HG03460 (cell line): ENCODE measurements around the gene CPXM2.

Source experiments
- ATAC-seq: cut with Tn5 transposase; IDR thresholded peaks from one replicate; pipeline ENCODE4 v1.9.1; 2021; ENCODE audit not compliant: unreplicated experiment

The CPXM2 gene

DNA sequence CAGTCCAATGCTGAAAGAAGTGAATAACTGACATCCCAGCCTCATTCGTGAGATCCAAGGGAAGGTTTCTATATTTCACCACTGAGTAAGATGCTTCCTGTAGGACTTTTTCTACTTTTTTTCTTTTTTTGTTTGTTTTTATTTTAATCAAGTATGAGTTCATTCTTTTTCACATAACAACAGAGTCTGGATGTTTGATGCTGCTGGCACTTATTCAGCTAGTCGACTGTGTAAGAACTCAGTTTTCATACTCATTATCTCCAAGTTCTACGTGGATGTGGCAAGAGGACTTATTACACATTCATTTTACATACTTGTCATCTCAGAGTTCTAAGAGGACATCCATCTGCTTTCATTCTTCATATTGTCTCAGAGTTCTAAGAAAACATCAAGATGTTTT lies 86.9 kb downstream of the CPXM2 start:
- no peak for ATAC-seq

DNA sequence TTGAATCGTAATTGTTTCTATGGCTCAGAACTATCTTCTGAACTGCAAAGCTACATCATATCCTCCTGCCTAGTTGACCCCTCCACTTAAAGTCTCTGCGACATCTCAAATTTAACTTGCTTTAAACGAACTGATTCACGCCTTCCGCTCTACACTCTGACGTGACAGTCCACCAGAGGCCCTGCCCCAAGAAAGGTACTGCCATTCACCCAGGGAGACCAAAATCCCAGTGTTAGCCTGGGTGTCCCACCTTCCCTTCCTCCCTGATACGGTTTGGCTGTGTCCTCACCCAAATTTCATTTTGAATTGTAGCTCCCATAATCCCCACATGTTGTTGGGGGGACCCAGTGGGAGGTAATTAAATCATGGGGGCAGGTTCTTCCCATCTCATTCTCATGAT lies 90.8 kb downstream of the CPXM2 start:
- ATAC-seq: no peak

DNA sequence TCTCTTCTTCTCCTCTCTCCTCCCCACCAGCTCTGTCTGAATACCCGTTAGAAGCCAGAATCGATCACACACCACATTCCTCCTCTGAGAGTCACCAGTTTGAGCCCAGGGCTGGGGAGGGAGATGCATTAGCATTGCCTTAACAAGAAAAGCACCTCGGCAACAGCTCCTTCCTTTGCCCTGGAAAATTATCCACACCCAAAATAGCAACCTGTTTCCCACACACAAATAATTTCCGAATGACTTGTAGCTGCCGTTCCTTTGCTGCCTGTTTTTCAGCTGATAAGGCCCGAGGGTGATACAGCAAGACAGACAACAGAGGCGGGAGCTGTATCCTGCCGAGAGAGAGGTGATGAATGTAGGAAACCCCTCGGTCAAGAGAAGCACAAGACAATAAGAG lies 91.3 kb downstream of the CPXM2 start:
- no peak for ATAC-seq

DNA sequence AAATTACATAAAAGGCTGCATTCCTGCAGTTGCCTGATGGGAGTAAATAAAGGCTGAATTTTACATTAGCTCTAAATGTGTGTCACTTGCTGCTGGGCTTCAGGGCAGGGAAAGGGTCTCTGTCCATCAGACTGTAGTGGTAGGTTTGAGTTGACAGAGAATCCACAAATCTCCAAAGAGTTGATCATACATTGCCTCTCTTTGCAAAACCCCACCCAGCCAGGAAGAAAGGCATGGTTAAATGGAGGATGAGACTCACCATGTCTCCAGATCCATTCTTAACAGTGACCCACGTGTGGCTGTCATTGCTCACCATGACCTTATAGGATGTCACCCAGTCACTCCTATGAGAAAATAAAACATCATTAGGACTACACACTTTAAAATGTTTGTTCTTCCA lies 92.8 kb downstream of the CPXM2 start:
- ATAC-seq: no peak

DNA sequence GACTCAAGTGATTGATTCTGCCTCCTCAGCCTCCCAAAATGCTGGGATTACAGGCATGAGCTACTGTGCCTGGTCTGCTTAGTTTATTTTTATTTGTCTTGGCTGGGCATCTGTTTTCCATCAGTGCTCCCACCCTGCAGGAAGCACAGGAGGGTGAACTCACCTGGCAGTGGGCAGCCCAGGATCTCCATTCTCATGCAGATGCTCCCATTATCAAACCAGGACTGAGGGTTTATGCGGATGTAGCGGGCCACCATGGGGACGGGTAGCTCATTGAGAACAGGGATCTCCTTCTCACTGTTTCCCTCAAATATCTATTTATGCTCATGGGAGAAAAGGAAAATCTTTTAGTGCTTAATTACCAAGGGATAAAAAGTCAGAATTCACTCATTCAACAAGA lies 93.8 kb downstream of the CPXM2 start:
- no peak for ATAC-seq

DNA sequence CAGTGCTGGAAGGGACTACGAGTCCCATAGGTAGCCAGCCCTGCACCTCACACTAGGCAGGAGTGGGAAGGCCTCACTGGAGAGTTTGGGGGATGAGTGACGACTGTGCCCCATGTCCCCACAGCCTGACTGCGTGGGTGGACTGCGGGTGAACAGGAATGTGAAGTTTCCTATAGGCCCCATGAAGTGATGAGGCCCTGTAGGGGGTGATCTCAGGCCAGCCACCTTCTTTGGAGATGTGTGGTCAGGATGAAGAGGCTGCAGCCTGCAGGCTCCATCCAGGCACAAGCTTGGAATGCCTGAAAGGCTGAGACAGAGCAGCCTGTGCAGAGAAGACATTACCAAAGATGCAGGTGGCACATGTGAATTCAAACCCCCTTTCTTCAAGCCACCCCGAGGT lies 94.9 kb downstream of the CPXM2 start:
- no peak for ATAC-seq

DNA sequence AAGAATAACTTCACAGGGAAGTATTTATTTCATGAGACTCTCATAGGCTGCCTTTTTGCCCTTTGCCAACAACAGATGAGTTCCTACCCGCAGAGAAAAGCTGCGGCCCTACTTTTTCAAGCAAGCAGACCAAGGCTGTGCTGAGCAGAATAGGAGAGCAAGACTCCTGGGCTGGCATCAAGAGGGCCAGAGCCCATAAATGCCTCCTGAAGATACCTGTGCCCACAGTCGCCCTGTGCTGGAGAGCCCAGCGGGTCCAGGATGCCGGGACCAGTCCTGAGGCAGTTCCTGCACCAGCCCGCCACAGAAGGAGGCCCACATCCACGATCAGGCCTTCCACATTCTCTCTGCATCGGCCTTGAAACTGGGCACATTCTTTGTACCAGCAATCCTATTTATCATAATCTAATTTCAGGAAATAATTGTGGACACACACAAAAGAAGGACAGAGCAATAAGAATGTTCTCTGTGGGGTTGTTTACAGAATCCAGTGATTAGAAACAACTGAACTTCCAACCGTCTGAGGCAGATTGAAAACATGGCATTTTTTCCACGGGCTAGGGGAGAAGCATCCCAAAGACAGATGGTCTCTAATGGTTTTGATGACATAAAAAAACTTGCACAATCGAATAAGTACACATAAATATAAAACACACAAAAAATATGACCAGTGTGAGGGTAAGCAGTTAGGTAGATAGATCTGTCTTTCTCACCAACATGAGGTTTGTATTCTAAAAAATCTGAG lies 95.6 kb downstream of the CPXM2 start:
- no peak for ATAC-seq

DNA sequence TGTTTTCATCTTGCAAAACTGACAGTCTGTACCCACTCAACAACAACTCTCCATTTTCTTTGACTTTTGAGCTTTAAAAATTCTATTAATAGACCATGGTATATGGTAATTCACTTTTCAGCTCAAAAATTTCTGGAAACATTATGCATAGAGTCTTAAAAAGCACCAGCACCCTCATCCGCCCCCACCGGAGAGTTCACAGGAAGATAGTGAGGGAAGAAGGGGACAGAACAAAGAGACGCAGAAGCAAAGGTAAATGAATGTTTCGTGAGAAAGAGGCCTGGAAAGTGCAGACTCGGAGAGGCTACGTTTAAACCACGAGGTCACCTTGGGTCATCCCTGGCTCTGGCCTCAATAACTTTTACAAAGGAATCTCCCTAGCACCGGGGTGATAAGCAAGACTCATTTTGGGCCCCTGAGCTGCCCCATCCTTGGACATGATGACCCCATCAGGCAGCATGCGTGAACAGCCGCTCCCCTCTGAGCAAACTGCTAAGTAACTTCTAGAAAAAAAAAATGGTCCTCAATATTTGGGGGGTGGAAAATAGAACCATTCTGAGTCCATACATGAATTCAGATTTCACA lies 96.3 kb downstream of the CPXM2 start:
- ATAC-seq: no peak

DNA sequence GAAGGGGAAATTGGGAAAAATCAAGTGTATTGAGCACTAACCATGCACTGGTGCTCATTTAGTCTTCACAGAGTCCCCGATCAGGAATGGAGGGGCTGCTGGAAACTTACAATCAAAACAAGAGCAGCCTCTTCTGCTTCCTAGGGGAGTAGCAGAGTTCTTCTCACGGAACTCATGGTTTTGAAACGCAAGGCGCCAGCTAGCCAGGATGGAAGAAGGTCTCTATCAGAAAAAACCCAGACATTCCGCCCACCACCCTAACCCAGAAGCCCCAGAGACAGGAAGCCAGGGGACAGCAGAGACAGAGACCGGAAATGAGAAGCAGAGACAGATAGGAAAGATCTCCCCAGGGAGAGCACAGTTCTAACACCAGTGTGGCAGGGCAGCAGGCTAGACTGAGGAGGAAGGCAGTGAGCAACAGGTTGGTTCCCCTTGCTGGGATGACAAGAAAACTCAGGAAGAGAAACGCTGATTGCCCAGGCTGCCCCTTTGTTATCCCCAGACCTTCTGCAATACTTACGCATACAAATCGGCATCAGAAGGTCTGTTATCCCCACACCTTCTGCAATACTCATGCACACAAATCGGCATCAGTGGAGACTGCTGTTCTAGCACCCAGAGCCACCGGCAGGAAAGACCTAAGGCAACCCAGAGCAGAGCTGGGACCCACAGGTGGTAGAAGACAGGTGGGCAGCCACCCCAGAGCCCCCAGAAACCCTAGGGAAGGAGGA lies 99.2 kb downstream of the CPXM2 start:
- no peak for ATAC-seq

DNA sequence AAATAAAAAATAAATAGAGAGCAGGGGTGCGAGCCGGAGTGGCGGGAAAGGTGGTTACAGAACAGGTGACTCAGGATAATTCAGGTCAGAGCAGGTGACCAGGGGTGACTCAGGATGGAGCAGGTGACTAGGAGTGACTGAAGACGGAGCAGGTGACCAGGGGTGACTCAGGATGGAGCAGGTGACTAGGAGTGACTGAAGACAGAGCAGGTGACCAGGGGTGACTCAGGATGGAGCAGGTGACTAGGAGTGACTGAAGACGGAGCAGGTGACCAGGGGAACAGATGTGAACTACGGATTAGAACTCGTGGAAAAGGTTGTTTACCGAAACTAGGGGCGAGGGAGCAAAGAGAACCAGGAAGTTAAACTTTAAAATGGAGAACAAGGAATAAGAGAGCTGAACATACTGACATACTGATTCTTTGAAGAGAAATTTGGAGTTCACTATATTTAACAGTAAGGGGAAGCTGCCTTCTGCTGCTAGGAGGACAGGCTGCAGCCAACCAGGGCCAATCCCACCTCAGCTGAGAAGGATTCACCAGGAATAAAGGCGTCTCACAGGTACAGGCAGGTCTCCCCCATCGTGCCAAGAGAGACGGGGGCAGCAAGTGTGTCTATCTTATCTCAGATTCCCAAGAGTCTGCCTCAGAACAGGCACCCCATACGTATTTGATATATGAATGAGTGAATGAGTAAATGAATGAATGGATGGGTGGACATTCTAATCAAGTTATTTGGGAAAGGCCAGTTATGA lies 101.3 kb downstream of the CPXM2 start:
- ATAC-seq: no peak

DNA sequence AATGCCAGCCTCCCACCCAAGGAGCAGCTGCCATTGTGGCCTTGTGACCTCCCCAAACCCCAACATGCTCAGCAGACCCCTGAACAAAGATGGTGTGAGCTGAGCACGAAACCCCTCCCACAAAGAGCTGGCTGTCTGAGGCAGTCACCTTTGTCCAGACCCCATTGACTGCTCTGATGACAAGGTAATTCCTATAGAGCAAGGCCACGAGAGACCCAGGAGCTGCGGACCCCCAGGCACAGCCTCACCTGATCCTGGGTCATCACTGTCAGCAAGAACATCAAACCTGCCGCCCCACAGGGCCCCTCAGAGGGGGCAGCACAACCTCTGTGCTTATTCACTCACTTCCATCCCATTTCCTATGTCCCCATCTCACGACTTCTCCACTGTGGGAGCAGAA lies 102.6 kb downstream of the CPXM2 start:
- no peak for ATAC-seq

DNA sequence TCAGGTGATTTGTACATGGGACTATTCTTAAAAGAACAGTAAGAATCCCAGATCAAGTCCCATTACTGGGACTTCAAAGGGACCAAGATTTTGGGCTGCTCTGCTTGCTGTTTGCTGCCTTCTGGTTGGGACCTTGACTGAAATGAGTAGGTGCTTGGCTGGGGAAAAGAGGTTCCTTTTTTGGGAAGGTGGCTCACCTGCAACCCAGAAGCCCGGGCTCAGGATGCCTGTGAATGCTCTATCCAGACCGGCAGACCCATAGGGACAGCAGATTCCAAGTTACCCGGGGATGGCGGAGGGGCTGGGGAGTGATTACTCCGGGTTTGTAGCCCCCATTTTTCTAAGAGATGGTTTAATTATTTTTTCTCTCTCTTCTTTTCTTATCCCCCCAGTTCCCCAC lies 104.0 kb downstream of the CPXM2 start:
- no peak for ATAC-seq

DNA sequence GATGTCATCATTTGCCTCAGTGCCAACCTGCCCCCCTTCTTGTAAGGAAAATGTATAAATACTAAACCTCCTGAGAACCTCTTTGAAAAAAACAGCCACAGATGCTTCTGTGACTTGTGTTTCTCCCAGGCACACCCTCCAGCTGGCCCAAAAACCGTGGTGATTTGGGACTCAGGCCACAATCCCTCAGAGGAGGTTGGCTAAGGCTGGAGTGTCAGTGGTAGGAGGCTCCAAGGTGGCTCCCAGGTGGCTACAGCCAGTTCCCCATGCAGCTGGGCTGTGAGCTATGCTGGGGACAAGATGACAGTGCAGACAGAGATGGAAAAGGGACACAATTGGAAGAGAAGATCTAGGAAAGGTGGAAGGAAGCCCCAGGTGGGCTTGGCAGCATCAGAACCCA lies 104.7 kb downstream of the CPXM2 start:
- no peak for ATAC-seq

DNA sequence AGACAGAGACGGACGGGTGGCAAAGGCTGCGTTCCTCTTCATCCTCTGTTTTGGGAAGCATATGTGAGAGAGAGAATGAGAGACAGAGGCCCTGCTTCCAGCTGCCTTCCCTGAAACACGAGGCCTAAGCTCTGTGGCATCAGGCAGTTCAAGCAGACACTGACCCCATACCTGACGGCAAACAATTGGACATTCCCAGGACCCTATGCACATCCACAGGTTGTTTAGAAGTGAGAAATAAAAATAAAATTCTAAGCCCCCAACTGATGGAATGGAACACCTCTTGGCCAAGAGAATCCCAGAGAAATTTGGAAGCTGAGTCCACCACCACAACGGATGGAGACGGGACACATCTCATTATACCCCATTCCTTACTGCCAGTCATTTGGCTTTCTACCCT lies 105.3 kb downstream of the CPXM2 start:
- no peak for ATAC-seq

DNA sequence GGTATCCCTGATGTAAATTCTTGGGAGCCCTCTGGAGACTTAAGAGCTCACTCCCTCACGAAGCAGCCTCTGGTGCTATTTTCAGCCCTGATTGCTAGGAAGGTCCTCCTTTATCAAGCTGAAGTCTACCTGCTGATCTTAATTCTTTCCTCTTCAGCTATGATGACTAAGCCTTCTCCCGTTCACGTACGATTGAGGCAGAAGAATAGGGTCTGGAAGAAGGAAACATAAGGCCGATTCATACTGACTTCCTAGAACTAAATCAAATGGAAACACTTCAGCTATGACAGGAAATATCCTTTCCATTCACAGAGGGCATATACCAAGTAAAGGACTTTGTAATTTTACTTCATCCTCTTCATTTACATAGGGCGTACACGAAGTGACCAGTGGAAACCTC lies 107.0 kb downstream of the CPXM2 start:
- no peak for ATAC-seq

DNA sequence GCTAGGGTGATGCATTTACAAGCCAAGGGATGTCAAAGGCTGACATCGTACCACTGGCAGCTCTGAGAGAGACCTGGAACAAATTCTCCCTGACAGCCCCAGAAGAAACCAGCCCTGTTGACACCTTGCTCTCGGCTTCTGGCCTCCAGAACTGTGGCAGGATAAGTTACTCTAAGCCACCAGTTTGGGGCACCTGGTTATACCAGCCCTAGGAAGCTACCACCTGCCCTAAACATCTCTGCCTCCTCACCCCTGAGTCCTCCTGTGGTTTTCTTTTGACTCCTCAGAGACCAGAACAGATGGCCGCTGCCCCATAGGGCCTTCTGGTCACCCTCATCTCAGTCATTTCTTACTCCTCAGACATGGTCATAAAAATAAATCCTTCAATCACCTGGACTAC lies 107.4 kb downstream of the CPXM2 start:
- ATAC-seq: no peak

DNA sequence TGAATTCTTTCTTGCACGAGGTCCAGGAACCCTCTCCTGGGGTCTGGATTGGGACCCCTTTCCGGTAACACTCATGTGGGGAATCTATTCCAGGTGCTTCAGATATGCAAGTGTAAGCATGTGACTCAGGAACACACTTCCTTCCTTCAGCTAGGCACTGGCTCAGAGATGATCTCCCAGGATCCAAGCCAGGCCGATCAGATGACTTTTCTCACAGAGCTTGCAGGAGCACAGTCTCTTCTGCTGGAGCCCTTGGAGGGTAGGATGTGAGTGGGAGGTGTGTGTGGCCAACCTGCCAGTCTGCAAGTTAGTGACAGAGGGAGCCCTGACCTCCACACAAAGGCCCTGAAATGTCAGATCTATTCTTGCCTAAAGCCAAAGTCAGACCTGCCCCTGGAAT lies 108.3 kb downstream of the CPXM2 start:
- no peak for ATAC-seq

DNA sequence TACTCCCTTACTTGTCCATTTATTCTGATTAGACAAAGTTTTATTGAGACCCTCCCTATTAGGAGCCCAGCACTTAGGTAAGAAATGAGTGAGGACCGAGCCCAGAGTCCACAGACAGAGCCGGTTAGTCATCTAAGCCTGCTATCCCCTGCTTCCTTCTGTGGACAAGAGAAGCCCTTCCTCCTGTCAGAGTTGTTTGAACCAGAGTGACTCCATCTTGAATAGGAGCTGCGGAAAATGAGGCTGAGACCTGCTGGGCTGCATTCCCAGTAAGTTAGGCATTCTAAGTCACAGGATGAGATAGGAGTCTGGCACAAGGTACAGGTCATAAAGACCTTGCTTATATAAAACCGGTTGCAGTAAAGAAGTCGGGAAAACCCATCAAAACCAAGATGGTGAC lies 109.1 kb downstream of the CPXM2 start:
- no peak for ATAC-seq

DNA sequence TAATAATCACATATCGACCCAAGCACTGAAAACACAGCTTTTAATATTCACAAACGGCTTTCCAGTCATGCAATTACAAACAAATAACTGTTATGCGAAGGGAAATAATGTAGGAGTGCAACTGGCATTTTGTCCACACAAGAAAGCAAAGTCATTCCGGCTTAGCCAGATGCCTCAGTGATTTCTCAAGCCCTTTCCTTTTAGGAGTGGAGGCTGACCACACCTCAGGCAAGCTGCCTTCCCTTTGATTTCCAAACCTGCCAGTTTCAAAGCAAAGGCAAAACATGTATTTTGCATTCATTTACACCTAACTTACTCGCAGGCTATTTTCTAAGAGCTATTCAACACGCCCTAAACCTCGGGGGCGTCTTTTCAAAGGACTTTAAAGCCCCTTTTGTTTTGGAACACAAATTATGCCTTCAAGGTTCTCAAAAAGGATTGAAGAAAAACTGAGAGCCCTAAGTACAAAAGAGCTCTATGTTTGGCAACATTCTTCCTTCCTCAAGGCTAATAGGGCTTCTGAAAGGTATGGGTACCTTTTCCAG lies 109.6 kb downstream of the CPXM2 start:
- no peak for ATAC-seq

DNA sequence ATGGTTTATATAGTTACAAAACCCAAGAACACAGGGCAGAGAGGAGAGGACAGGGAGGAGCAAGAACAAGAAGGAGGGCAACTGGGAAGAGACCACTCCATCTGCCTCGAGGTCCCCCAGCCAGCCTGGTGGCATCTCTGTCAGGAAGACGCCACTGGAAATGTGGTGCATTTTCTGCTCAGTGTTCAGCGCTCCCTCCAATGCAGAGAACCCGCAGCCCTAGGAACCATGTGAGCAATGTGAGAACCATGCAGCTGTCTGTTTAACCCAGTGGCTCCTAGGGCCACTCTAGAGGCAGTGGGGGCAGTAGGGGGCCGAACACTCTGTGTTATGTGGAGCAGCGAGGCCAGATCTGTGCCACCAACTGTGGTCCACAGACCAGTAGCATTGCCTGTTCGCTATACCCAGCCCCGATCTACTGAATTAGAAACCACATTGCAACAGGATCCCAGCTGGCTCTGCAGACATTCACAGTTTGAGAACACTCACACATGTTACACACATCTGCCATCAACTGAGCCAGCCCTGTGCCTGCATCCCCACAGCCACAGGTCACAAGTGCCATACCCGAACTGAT lies 110.2 kb downstream of the CPXM2 start:
- no peak for ATAC-seq
